Measurements from ENCODE around the gene ADPRM. TPM values are rescaled to one million over a fixed set of nuclear protein-coding genes. Genes with fewer than 3 reads are reported as not detected.

The ADPRM gene
- total RNA-seq, 4 donors from 2014 or later: 2.8 to 16.2 (median 6.1) TPM

DNA sequence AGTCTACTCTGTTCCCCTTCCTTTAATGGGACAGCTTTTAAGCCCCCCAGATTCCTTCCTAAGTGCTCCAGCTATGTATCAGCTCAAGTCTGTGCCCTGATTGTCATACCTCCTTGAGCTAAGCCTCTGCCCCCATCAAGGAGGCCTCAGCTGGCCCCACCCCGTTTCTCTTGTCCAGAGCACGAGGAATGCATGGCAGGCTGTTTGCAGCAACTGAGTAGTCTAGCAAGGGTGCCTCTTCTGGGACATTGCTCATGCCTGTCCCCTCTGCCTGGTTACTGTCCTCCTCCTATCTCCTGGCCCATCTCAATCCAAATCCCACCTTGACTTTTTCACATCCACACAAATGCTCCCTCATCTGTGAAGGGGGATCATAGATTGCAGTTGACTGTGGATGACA, 60.3 kb downstream of the ADPRM start:
- Histone ChIP-seq H3K9me3 (no peaks in the 10 kb centered on the region), H3K4me1 (peaks cover 0 to 7% (median 6%) of the 10 kb centered on the region in 4 donors), H3K27ac (peak overlapping the region; percentile 32 to 50 (median 44)), H3K4me3 (no peak overlapping the region), H3K36me3 (no peaks in the 10 kb centered on the region), H3K27me3 (no peaks in the 10 kb centered on the region)
- TF ChIP-seq EP300 (IDR thresholded peaks at IDR 0.05; ENCODE audit: low read depth) (no peak), POLR2AphosphoS5 (IDR thresholded peaks at IDR 0.05) (no peak), POLR2A (IDR thresholded peaks at IDR 0.05) (no peak)
- TF ChIP-seq, protein P1, sequence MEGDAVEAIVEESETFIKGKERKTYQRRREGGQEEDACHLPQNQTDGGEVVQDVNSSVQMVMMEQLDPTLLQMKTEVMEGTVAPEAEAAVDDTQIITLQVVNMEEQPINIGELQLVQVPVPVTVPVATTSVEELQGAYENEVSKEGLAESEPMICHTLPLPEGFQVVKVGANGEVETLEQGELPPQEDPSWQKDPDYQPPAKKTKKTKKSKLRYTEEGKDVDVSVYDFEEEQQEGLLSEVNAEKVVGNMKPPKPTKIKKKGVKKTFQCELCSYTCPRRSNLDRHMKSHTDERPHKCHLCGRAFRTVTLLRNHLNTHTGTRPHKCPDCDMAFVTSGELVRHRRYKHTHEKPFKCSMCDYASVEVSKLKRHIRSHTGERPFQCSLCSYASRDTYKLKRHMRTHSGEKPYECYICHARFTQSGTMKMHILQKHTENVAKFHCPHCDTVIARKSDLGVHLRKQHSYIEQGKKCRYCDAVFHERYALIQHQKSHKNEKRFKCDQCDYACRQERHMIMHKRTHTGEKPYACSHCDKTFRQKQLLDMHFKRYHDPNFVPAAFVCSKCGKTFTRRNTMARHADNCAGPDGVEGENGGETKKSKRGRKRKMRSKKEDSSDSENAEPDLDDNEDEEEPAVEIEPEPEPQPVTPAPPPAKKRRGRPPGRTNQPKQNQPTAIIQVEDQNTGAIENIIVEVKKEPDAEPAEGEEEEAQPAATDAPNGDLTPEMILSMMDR (IDR thresholded peaks at IDR 0.05): no peak
- WGBS, 2 donors (ENCODE audit: low coverage in 1 of 2): 73% methylated on average over 2 of the region's 2 CpGs; no CpG with 5 or more reads in 1 of the 2 donors
- DNase-seq: no peak
- intact Hi-C loops (cut with DNase I; ENCODE audit: low total_unique reads) (no loop called here), in situ Hi-C loops (cut with MboI; ENCODE audit: low pct_ligation_motif_present in 1 of 4, low pct_unique_long_range_greater_than_20kb in 1 of 4, low sequenced_read_pairs in 3 of 4) (loop anchor here in 1 of 4 donors (25.0 kb wide), 1 partner anchor 305 kb away; no protein-coding TSS in a partner anchor)

DNA sequence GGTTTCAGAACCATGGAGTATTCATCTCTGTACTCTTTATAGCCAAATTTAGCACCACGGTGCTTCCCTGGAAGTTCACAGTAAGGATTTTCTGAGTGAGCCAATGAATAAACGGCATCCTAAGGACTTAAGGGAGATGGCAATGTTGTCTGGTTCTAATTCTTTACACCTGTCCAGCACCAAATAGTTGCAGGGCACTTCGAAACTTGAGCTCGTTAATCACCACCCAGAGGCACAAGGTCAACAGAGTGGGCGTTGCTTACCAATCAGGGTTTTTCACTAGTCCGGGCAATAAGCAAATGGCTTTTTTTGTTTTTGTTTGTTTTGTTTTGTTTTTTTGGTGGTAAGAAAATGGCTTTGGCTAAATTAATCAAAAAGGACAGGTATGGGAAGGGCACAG, 60.7 kb downstream of the ADPRM start:
- Histone ChIP-seq H3K4me3 (no peak overlapping the region), H3K27ac (peak overlapping the region in 1 of 4 donors; percentile 50), H3K9me3 (no peaks in the 10 kb centered on the region), H3K4me1 (peaks cover 0 to 7% (median 6%) of the 10 kb centered on the region in 4 donors), H3K36me3 (no peaks in the 10 kb centered on the region), H3K27me3 (no peaks in the 10 kb centered on the region)
- in situ Hi-C loops (cut with MboI; ENCODE audit: low pct_ligation_motif_present in 1 of 4, low pct_unique_long_range_greater_than_20kb in 1 of 4, low sequenced_read_pairs in 3 of 4) (loop anchor here in 1 of 4 donors (25.0 kb wide), 1 partner anchor 304 kb away; no protein-coding TSS in a partner anchor), intact Hi-C loops (cut with DNase I; ENCODE audit: low total_unique reads) (no loop called here)
- WGBS, 2 donors (ENCODE audit: low coverage in 1 of 2): 86 to 92% methylated on average over 4 to 6 of the region's 6 CpGs
- DNase-seq: no peak
- no peak for TF ChIP-seq POLR2A (IDR thresholded peaks at IDR 0.05)
- TF ChIP-seq EP300 (IDR thresholded peaks at IDR 0.05; ENCODE audit: low read depth): no peak
- TF ChIP-seq POLR2AphosphoS5 (IDR thresholded peaks at IDR 0.05): no peak
- TF ChIP-seq, protein P1 (IDR thresholded peaks at IDR 0.05): no peak

Other genes with a start within 250 kb of the ADPRM start
- not detected for gene MYH4, start 228.0 kb upstream of the ADPRM start, total RNA-seq
- gene MYH1, start 179.1 kb upstream of the ADPRM start, total RNA-seq: 1 to 10 TPM in 1 of 4 donors, under 1 TPM in 1, not detected in 2; 0.16 to 1.6 TPM
- under 1 TPM in 1 of 4 donors, not detected in 3; 0.68 TPM for gene MYH2, start 147.9 kb upstream of the ADPRM start, total RNA-seq
- 1 to 10 TPM; 2.2 to 6.6 (median 3.6) TPM for gene MYH3, start 40.3 kb upstream of the ADPRM start, total RNA-seq
- gene SCO1, start 61 bp upstream of the ADPRM start, total RNA-seq: 10 to 100 TPM; 19.1 to 53.5 (median 34.6) TPM
- gene TMEM220, start 32.4 kb downstream of the ADPRM start, total RNA-seq: 10 to 100 TPM in 1 of 4 donors, 1 to 10 TPM in 2, not detected in 1; 2.4 to 18.2 (median 8.1) TPM
- 10 to 100 TPM; 34.4 to 66.5 (median 42.5) TPM for gene TMEM238L, start 106.5 kb downstream of the ADPRM start, total RNA-seq
- gene PIRT, start 140.5 kb downstream of the ADPRM start, total RNA-seq: 1 to 10 TPM in 3 of 4 donors, not detected in 1; 2.4 to 6.4 (median 2.5) TPM

All from transverse colon (tissue), 4 donors.